Astrocyte of the spinal cord (primary cell): ENCODE results near the gene NUFIP1.

Source experiments
- DNase-seq: peaks from one replicate; pipeline ENCODE4 v3.0.0; 2011; ENCODE audit warnings: low read depth, low spot score
- H3K4me3 ChIP-seq: 2 replicates; pipeline ENCODE4 v1.5.1; 2011; ENCODE audit warnings: low read depth, mild to moderate bottlenecking, low read length, moderate library complexity
- in situ Hi-C: cut with HindIII; loops from 2 replicates; pipeline ENCODE4 v1.10.0; 2017; ENCODE audit warnings: low sequenced_read_pairs
- TF ChIP-seq, protein P1 (sequence below): IDR thresholded peaks from 2 replicates; pipeline ENCODE4 v1.5.1; 2012; ENCODE audit warnings: low read depth, mild to moderate bottlenecking, low read length, inconsistent platforms

NUFIP1 gene

DNA sequence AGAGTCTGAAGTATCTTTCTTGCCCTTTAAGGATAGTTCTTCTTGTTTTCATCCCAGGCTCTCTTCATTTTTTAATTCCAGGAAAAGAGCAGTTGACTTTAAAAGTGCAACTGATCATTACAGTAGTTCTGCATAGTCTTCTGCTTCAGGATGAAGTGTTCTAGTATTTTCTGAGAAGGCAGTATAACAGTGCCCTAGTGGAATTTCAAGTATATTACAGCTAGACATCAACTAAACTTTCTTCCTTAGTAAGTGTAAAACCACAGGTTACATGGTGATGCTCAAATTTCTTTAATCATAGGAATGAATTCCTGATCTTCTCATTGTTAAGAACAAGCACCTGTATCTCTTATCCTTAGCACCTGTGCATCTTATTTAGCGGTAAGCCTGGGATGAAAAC lies 10.9 kb downstream of the NUFIP1 start:
- H3K4me3 ChIP-seq = no peak overlapping the region
- in situ Hi-C loops = no loop called here
- TF ChIP-seq, protein P1, sequence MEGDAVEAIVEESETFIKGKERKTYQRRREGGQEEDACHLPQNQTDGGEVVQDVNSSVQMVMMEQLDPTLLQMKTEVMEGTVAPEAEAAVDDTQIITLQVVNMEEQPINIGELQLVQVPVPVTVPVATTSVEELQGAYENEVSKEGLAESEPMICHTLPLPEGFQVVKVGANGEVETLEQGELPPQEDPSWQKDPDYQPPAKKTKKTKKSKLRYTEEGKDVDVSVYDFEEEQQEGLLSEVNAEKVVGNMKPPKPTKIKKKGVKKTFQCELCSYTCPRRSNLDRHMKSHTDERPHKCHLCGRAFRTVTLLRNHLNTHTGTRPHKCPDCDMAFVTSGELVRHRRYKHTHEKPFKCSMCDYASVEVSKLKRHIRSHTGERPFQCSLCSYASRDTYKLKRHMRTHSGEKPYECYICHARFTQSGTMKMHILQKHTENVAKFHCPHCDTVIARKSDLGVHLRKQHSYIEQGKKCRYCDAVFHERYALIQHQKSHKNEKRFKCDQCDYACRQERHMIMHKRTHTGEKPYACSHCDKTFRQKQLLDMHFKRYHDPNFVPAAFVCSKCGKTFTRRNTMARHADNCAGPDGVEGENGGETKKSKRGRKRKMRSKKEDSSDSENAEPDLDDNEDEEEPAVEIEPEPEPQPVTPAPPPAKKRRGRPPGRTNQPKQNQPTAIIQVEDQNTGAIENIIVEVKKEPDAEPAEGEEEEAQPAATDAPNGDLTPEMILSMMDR = peak; percentile 8
- no peak for DNase-seq

DNA sequence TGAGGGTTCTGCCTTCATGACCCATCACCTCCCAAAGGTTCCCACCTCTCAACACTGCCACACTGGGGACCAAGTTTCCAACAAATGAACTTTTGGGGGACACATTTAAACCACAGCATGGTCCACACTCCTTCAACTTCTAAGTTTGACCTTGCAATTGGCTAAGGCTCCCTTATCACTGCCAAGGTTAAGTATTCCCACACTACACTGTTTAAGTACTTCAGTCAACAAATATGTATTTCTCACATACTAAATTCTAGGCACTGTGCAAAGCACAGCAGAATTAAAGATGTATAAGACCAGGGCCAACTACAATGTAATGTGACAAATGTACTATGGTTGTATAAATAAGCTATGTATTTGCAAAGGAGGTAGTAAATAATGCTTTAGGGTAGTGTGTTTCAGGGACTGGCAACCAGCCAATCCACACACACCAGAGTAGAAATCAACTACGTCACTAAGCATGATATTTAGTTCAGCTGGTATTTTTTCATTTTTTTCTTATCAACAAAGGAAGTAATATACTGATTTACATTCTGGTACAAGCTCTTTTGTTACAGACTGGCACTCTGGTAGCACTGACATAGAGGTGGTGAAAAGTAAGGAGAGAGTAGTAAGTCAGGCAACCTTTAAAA lies 12.2 kb downstream of the NUFIP1 start:
- no peak overlapping the region for H3K4me3 ChIP-seq
- no peak for DNase-seq
- TF ChIP-seq, protein P1 = no peak
- in situ Hi-C loops = no loop called here

DNA sequence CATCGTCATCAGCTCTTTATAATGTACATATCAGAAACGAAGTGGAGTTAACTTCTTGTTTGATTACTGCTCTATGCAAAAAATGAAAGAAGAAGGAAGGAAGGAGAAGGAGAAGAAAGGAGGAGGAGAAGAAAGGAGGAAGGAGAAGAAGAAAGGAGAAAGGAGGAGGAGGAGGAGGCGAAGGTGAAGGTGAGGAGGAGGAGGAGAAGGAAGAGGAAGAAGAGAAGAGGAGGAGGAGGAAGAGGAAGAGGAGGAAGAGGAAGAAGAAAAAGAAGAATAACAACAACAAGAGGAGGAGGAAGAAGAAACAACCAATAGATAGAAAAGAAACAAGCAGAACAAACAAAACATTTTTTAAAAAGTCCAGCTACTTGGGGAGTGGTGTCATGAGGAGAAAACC lies 13.1 kb downstream of the NUFIP1 start:
- in situ Hi-C loops = no loop called here
- no peak for DNase-seq
- H3K4me3 ChIP-seq = no peak overlapping the region
- TF ChIP-seq, protein P1 = no peak

DNA sequence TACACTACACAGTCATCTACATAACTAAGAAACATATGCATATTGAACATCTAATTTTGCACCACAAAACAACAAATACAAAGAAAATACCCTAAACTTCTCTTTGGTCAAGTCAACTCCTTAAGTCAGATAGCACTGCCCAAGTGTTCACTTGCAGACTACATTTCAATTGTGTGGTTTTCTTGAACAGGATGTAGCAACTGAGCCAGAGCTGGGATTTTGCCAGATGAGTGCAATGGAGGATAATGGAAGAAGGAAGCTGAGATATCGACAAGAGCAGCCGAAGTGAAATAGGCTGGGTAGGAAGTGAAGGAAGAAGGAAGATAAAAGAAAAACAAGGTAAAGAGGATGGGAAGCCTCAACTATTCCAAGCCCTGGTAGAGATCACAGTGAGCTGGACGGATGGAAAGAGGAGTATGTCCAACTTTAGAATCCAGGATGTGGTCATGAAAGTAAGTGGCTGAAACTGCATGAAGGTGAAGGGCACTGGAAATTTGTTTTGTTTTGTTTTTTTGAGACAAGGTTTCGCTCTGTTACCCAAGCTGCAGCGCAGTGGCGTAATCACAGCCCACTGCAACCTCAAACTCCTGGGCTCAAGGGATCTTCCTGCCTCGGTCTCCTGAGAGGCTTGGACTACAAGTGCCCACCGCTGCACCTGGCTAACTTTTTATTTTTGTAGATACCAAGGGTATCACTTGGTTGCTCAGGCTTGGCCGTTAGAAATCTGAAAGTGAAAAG lies 15.0 kb downstream of the NUFIP1 start:
- in situ Hi-C loops = no loop called here
- DNase-seq = peak; percentile 77
- H3K4me3 ChIP-seq = no peak overlapping the region
- TF ChIP-seq, protein P1 = no peak

DNA sequence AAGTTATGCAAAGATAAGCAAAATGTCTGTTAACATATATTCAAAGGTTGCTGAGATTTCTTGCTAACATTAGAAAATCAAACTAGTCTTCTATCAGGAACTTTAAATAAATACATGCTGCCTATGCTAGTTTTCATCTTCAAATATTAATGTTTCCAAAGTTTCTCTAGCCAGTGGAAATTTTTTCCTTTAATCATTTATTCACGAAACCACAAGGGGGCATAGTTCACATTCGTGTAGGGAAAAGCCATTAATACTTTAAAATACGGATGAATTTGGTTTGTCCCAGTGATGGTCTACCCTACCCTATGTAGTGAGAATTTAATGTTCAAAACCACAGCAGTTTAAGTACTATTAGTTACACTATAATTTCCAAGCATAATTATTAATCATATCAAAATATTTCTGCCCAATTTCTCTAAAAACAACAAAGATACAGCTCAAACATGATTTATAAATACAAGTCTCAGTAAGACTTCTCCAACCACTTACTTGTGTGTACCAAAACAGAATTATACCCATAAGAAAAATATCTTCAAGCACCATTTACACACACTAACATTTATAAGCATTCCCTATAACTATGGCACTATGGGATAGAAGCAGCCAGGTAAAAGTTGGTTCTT lies 16.2 kb downstream of the NUFIP1 start:
- peak; percentile 46 for DNase-seq
- in situ Hi-C loops = no loop called here
- TF ChIP-seq, protein P1 = peak; percentile 39
- H3K4me3 ChIP-seq = no peak overlapping the region

DNA sequence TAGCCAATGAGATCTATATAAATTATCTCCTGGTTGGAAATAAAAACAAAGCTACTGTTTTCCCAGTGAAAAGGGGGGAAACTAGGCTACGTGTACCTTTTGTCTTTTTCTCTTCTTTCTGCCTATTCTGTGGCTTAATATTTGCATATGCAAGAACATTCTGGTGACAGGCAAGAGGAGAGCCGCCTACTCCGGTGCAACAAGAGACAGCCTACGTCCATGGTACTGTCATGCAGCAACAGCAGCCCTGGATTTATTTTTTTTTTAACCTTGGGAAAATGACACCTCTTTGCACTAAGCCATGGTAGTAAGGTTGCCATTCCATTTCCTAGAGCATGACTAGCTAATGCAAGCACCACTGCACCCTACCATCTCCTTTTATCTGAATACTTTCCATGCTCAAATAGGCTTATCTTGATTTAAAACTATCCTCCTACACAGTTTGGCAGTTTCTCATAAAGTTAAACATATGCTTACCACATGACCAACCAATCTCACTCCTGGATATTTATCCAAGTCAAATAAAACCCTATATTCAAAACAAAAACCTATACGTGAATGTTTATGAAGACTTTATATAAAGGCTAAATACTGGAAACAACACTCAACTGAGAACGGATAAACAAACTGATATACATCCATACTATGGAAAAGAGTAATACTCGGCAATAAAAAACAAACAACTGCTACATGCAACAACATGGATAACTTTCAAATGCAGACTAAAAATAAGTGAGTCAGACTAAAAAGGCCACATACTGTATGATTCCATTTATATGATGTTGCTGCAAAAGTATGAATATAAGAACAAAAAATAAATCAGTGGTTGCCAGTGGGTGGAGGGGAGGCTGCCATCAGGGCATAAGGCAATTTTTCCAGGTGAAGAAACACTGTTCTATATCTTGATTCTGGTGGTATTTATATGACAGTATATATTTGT lies 17.3 kb downstream of the NUFIP1 start:
- no peak overlapping the region for H3K4me3 ChIP-seq
- DNase-seq = no peak

More for the DNA sequence above, 17.3 kb downstream of the NUFIP1 start:
- in situ Hi-C loops = no loop called here
- TF ChIP-seq, protein P1 = no peak
